Upper lobe of left lung (tissue), 4 donors: ENCODE data around the gene MAN1C1.

Experiments used
- CTCF ChIP-seq, 6 experiments: fragments of 450-650 bp in 4 of 6; fragments of 200-600 bp in 2 of 6; sonication (generic) in 2 of 6; IDR thresholded peaks; one replicate each; pipeline ENCODE4 v1.5.1; 2016 to 2019; ENCODE audit warnings: antibody characterized with exemption in 6 of 6
- EP300 ChIP-seq, 4 donors: sonication (generic); formaldehyde crosslinking; IDR thresholded peaks; one replicate each; pipeline ENCODE4 v1.5.1; 2017; ENCODE audit warnings: antibody characterized with exemption in 4 of 4, control low read depth in 2 of 4
- POLR2A ChIP-seq, 4 donors: fragments of 450-650 bp; IDR thresholded peaks; one replicate each; pipeline ENCODE4 v1.5.1; 2016 to 2017; ENCODE audit warnings: antibody characterized with exemption in 4 of 4, mild to moderate bottlenecking in 2 of 4
- POLR2AphosphoS5 ChIP-seq, 2 donors: sonication (generic); formaldehyde crosslinking; IDR thresholded peaks; one replicate each; pipeline ENCODE4 v1.5.1; 2017; ENCODE audit warnings: antibody characterized with exemption in 2 of 2

DNA sequence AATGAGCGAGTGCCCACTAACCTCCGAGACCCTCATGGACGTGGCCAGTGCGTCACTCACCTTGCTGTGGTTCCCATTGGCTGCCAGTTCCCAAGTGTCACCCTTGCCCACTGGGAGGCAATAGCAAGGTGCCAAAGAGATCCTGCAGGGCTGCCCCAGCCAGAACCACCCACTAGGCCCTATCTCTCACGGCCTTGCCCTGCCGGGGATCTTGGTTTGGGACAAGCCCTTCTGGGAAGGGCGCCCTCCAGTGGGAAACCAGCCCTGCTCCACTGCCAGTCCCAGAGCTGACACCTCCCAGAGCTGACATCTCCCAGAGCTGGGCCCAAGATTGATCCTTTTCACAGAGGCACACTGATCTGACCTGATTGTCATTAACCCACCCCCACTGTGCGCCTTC, 181.3 kb downstream of the MAN1C1 start:
- no peak for TF ChIP-seq POLR2A (IDR thresholded peaks at IDR 0.05)
- peak; percentile 33 to 53 (median 50) for TF ChIP-seq CTCF (IDR thresholded peaks at IDR 0.05)
- TF ChIP-seq EP300 (IDR thresholded peaks at IDR 0.05), result no peak
- no peak for TF ChIP-seq POLR2AphosphoS5 (IDR thresholded peaks at IDR 0.05)
